ENCODE data around the gene TRPM3.

The TRPM3 gene

DNA sequence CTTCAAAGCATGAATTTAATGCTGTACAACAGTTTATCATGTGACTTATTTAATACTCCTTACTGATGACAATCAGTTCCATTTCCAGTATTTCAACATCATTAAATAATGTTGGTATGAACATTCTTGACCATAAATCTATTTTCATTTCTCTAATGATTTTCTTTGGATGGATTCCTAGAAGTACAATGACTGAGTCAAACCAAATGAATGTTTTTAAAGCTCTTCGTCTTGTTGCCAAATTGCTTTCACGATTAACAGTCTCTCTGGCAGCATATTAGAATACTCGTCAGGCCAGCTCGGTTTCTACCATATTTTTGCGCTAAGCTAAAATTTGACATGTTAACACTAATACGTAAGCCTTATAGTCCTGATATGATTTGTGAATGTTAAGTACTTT lies 197.0 kb downstream of the TRPM3 start:
- peak overlapping the region; percentile 26 for H3K4me3 ChIP-seq (ENCODE audit: low read depth, low read length)
- TF ChIP-seq, protein P1, sequence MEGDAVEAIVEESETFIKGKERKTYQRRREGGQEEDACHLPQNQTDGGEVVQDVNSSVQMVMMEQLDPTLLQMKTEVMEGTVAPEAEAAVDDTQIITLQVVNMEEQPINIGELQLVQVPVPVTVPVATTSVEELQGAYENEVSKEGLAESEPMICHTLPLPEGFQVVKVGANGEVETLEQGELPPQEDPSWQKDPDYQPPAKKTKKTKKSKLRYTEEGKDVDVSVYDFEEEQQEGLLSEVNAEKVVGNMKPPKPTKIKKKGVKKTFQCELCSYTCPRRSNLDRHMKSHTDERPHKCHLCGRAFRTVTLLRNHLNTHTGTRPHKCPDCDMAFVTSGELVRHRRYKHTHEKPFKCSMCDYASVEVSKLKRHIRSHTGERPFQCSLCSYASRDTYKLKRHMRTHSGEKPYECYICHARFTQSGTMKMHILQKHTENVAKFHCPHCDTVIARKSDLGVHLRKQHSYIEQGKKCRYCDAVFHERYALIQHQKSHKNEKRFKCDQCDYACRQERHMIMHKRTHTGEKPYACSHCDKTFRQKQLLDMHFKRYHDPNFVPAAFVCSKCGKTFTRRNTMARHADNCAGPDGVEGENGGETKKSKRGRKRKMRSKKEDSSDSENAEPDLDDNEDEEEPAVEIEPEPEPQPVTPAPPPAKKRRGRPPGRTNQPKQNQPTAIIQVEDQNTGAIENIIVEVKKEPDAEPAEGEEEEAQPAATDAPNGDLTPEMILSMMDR (IDR thresholded peaks at IDR 0.05; ENCODE audit: low read depth, low read length, missing control alignments): no peak
- DNase-seq (ENCODE audit: low read depth): peak; percentile 87
- in situ Hi-C loops (cut with HindIII; ENCODE audit: low sequenced_read_pairs): no loop called here

DNA sequence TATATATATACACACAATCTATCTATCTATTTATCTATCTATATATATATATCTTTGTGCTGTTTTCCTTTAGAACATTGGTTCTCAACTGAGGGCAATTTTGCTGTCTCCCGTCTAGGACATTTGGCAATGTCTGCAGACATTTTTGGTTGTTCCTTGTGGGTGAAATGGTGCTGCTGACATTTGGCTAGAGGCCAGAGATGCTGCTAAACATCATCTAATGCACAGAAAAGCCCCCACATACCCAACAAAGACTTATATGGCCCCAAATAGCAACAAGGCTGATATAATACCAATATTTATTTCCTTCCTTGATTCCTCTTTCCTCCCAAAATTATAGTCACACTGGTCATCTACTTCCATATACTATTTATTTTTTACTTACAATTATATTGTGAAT lies 197.5 kb downstream of the TRPM3 start:
- TF ChIP-seq, protein P1 (IDR thresholded peaks at IDR 0.05; ENCODE audit: low read depth, low read length, missing control alignments): no peak
- in situ Hi-C loops (cut with HindIII; ENCODE audit: low sequenced_read_pairs): no loop called here
- DNase-seq (ENCODE audit: low read depth): no peak
- no peak overlapping the region for H3K4me3 ChIP-seq (ENCODE audit: low read depth, low read length)

DNA sequence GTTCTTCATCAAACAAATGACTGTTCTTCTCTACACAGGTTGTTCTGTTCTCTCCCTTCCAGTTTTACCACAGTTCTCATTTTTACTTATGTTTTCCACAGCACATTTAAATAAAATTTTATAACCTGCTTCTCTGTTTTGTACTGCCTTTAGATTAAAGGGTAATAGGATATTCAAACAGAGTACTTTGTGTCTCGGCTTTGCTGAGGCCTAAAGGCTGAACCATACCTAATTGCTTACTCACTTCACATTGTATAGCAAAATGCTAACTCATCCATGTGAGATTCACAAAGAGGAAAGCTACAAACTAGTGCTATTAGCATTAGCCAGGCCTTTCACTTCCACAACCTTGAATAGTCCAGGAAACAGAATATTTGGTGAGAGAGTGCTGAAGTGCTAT lies 200.3 kb downstream of the TRPM3 start:
- TF ChIP-seq, protein P1 (IDR thresholded peaks at IDR 0.05; ENCODE audit: low read depth, low read length, missing control alignments): no peak
- in situ Hi-C loops (cut with HindIII; ENCODE audit: low sequenced_read_pairs): no loop called here
- DNase-seq (ENCODE audit: low read depth): peak; percentile 62
- no peak overlapping the region for H3K4me3 ChIP-seq (ENCODE audit: low read depth, low read length)

DNA sequence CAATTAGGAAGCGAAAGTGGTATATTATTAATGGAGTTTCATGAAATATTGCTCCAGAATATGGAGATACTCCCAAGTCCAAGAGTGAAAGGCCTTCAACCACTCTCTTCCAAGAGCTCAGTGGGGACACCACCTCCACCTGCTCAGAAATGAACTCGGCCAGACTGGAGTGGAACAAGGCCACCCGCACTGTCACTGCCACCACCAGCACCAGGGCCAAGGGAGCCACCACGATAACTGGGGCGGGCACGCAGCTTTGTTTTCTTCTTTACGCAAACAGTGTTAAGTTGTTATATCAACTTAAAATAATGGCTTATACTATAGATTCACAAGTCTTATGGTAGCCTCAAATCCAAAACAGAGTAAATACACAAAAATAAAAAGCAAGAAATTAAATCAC lies 204.1 kb downstream of the TRPM3 start:
- TF ChIP-seq, protein P1 (IDR thresholded peaks at IDR 0.05; ENCODE audit: low read depth, low read length, missing control alignments): no peak
- H3K4me3 ChIP-seq (ENCODE audit: low read depth, low read length): no peak overlapping the region
- no peak for DNase-seq (ENCODE audit: low read depth)
- in situ Hi-C loops (cut with HindIII; ENCODE audit: low sequenced_read_pairs): no loop called here

DNA sequence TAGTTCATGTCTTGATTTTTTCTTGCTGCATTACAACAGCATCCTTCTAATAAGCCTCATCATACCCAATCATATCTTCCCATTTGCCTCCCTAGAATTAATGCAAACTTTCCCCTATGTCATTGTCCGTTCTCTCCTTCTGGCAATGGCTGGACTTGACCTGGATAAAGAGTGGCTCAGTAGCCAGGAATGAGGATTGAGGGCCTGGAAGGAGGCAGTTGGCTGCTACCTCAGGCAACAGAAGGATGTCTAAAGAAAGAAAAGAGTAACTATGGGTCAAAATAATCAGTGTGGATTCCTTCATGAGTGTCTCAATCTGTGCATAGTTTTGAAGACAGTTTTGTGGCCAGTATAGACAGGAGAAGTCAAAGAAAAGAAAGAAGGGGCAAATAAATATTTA lies 209.6 kb downstream of the TRPM3 start:
- no peak overlapping the region for H3K4me3 ChIP-seq (ENCODE audit: low read depth, low read length)
- in situ Hi-C loops (cut with HindIII; ENCODE audit: low sequenced_read_pairs): no loop called here
- DNase-seq (ENCODE audit: low read depth): no peak
- TF ChIP-seq, protein P1 (IDR thresholded peaks at IDR 0.05; ENCODE audit: low read depth, low read length, missing control alignments): no peak

DNA sequence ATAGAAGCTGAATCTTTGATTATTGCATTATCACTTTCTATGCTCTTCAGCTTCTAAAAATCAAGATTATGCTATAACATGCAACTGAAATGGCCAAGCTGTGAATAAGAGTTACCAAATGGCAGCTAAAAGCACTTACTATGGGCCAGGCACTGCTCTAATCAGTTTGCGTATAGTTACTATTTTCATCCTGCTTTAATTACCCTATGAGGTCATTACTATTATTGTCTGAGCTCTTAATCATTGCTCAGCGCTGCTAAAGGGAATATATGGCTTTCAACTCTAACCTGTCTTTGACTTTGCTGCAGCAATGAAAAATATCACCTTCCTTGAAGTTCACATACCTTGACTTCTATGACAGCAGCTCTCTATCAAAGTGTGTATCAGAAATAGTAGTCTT lies 210.8 kb downstream of the TRPM3 start:
- H3K4me3 ChIP-seq (ENCODE audit: low read depth, low read length): no peak overlapping the region
- no peak for DNase-seq (ENCODE audit: low read depth)
- TF ChIP-seq, protein P1 (IDR thresholded peaks at IDR 0.05; ENCODE audit: low read depth, low read length, missing control alignments): no peak
- in situ Hi-C loops (cut with HindIII; ENCODE audit: low sequenced_read_pairs): no loop called here

DNA sequence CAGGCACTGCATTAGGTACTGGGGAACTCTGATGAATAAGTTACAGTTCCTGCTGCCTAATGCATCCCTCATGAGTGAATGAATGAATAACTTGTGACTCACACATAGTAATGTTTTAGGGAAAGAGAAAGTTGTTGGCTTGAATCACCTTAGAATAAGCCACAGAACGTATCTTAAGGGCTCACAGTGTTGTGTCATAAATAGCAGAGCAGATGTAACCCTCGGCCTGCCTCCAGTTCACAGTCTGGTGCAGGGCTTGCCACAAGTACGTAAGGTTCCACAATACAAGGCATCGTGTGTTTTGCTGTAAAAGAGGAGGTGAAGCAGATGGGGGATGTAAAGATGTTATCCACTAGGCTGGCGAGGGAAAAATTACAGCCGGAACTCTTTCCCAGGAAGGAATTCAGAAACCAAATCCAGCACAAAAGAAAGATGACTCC lies 218.7 kb downstream of the TRPM3 start:
- TF ChIP-seq, protein P1 (IDR thresholded peaks at IDR 0.05; ENCODE audit: low read depth, low read length, missing control alignments): no peak
- in situ Hi-C loops (cut with HindIII; ENCODE audit: low sequenced_read_pairs): no loop called here
- DNase-seq (ENCODE audit: low read depth): peak; percentile 99
- peak overlapping the region; percentile 18 for H3K4me3 ChIP-seq (ENCODE audit: low read depth, low read length)
